GM23338 (cell line): ENCODE measurements around the gene CENPK.

ENCODE experiments used
- EZH2 ChIP-seq: fragments of 200-600 bp; sonication (generic); IDR thresholded peaks from one replicate; pipeline ENCODE4 v1.8.0; 2017; ENCODE audit warnings: antibody characterized with exemption, mild to moderate bottlenecking, low read depth; ENCODE audit not compliant: unreplicated experiment
- JUNB ChIP-seq: IDR thresholded peaks from one replicate; pipeline ENCODE4 v1.6.1; 2016; ENCODE audit warnings: antibody characterized with exemption; ENCODE audit not compliant: unreplicated experiment
- POLR2AphosphoS5 ChIP-seq: IDR thresholded peaks from 2 replicates; pipeline ENCODE4 v1.6.1; 2016; ENCODE audit warnings: antibody characterized with exemption, low read depth
- TF ChIP-seq, protein P1 (sequence below), 2 experiments: fragments of 200-600 bp in 1 of 2; sonication (generic) in 1 of 2; conservative IDR thresholded peaks; 2 replicates each; pipeline versions ENCODE4 v1.5.1 to v1.6.1; 2016 to 2017; ENCODE audit warnings: antibody characterized with exemption in 2 of 2, low read depth in 2 of 2, mild to moderate bottlenecking in 2 of 2, moderate library complexity in 1 of 2

DNA sequence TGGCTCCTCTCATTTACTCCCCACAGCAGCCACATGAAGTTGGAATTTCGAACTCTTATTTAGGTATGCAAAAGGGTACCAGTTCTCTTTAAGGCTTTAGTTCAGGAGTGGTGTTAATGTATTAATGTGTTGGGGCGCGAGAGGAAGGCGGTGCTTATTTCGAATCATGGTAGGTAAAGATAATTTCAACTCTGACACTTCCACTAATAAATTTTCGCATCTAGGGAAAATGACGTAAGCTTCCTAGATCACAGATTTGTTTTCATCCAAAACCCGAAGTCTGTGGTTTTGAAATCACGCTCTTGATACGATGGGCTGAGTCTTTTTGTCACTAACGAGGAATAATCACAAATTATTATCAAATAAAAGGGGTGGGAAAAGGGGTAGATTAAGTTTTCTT is 809 bp upstream of the CENPK start:
- TF ChIP-seq POLR2AphosphoS5 = no peak
- TF ChIP-seq, protein P1, sequence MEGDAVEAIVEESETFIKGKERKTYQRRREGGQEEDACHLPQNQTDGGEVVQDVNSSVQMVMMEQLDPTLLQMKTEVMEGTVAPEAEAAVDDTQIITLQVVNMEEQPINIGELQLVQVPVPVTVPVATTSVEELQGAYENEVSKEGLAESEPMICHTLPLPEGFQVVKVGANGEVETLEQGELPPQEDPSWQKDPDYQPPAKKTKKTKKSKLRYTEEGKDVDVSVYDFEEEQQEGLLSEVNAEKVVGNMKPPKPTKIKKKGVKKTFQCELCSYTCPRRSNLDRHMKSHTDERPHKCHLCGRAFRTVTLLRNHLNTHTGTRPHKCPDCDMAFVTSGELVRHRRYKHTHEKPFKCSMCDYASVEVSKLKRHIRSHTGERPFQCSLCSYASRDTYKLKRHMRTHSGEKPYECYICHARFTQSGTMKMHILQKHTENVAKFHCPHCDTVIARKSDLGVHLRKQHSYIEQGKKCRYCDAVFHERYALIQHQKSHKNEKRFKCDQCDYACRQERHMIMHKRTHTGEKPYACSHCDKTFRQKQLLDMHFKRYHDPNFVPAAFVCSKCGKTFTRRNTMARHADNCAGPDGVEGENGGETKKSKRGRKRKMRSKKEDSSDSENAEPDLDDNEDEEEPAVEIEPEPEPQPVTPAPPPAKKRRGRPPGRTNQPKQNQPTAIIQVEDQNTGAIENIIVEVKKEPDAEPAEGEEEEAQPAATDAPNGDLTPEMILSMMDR (conservative IDR thresholded peaks at IDR 0.05; ENCODE audit: low read depth in 2 of 2) = no peak
- TF ChIP-seq JUNB = no peak
- TF ChIP-seq EZH2 = no peak
